GM12878 (cell line): ENCODE data around the gene RET. TPM values are rescaled to one million over a fixed set of nuclear protein-coding genes. Genes with fewer than 3 reads are reported as not detected.

Source experiments
- ATAC-seq: fragments of 200-7000 bp; cut with Tn5 transposase; 3 replicates; pipeline ENCODE4 v1.9.1; 2020; ENCODE audit warnings: mild to moderate bottlenecking, moderate library complexity
- BruUV-seq: library from RNA; stranded (reverse); fragments of 400-500 nt; replicated peaks from 2 replicates; lab custom pipeline; 2021; lab: Mats Ljungman, UMichigan
- CTCF ChIA-PET: fragments of 300-600 bp; sonication (Branson Sonifier 250); formaldehyde crosslinking; extraction: SDS; loops from one replicate; lab custom pipeline; 2021; ENCODE audit warnings: inconsistent platforms; lab: Yijun Ruan, JAX
- POLR2A ChIA-PET: fragments of 350-600 bp; formaldehyde crosslinking; extraction: SDS; loops from one replicate; lab custom pipeline; 2021; ENCODE audit warnings: inconsistent platforms; lab: Charles Lee
- RAD21 ChIA-PET: fragments of 300-600 bp; sonication (Branson Sonifier 250); formaldehyde crosslinking; loops from one replicate; lab custom pipeline; 2023; ENCODE audit warnings: antibody characterized with exemption; ENCODE audit not compliant: unreplicated experiment; lab: Charles Lee
- SMC1A ChIA-PET: fragments of 300-600 bp; sonication (Branson Sonifier 250); formaldehyde crosslinking; loops from one replicate; lab custom pipeline; 2023; ENCODE audit not compliant: unreplicated experiment, uncharacterized antibody; lab: Charles Lee
- DNase-seq: peaks from one replicate; pipeline ENCODE4 v3.0.0-alpha.2; 2011; ENCODE audit warnings: low read depth, low spot score
- FAIRE-seq: peaks from 3 replicates; lab custom pipeline; 2011; peaks lifted over from hg19 to GRCh38; lab: Jason Lieb, UNC
- H2AFZ ChIP-seq: 2 replicates; pipeline ENCODE4 v1.6.0; 2011; ENCODE audit warnings: low read depth, low read length, control low read depth; ENCODE audit not compliant: control insufficient read depth
- H3K27ac ChIP-seq: 2 replicates; pipeline ENCODE4 v1.5.1; 2011; ENCODE audit warnings: control low read depth; ENCODE audit not compliant: control insufficient read depth, insufficient read depth
- H3K27me3 ChIP-seq, 2 experiments: replicated peaks in 1 of 2; 2 replicates each; pipeline versions ENCODE4 v1.6.0 to v1.6.1; 2011; ENCODE audit warnings: low read length in 1 of 2; ENCODE audit not compliant: control insufficient read depth in 2 of 2, insufficient read depth in 2 of 2
- H3K36me3 ChIP-seq, 2 experiments: 2 replicates each; pipeline ENCODE4 v1.5.1; 2011; ENCODE audit warnings: low read length in 1 of 2; ENCODE audit not compliant: control insufficient read depth in 2 of 2, insufficient read depth in 2 of 2
- H3K4me1 ChIP-seq: 2 replicates; pipeline ENCODE4 v1.6.1; 2011; ENCODE audit warnings: mild to moderate bottlenecking, low read length, moderate library complexity, mixed read lengths; ENCODE audit not compliant: control insufficient read depth, insufficient read depth
- H3K4me2 ChIP-seq: 2 replicates; pipeline ENCODE4 v1.6.0; 2011; ENCODE audit warnings: control low read depth; ENCODE audit not compliant: control insufficient read depth, insufficient read depth
- H3K4me3 ChIP-seq: fragments of 200-600 bp; sonication (generic); 2 replicates; pipeline ENCODE4 v1.5.1; 2016
- H3K79me2 ChIP-seq: 2 replicates; pipeline ENCODE4 v1.6.0; 2011; ENCODE audit warnings: low read length; ENCODE audit not compliant: control insufficient read depth, insufficient read depth
- H3K9ac ChIP-seq: 2 replicates; pipeline ENCODE4 v1.8.0; 2011; ENCODE audit warnings: low read length, control low read depth, mixed read lengths; ENCODE audit not compliant: control insufficient read depth, insufficient read depth
- H3K9me3 ChIP-seq: replicated peaks from 3 replicates; pipeline ENCODE4 v1.5.1; 2011; ENCODE audit warnings: mild to moderate bottlenecking, low read length; ENCODE audit not compliant: control insufficient read depth, insufficient read depth
- H4K20me1 ChIP-seq: 2 replicates; pipeline ENCODE4 v1.6.0; 2011; ENCODE audit not compliant: control insufficient read depth, insufficient read depth
- BHLHE40 ChIP-seq, 2 experiments: fragments of 450-650 bp in 1 of 2; IDR thresholded peaks; 2 replicates each; pipeline ENCODE4 v1.6.1; 2011 to 2017; ENCODE audit warnings: low read depth in 2 of 2, borderline replicate concordance in 1 of 2, improper control_type of control experiment in 1 of 2, low read length in 1 of 2, mild to moderate bottlenecking in 1 of 2
- CHD2 ChIP-seq: IDR thresholded peaks from 2 replicates; pipeline ENCODE4 v1.6.1; 2011; ENCODE audit warnings: low read depth, low read length, improper control_type of control experiment, borderline replicate concordance
- EED ChIP-seq: sonication (generic); IDR thresholded peaks from 2 replicates; pipeline ENCODE4 v1.6.1; 2016; ENCODE audit warnings: antibody characterized with exemption, low read depth
- ESRRA ChIP-seq: IDR thresholded peaks from 2 replicates; pipeline ENCODE4 v1.6.1; 2012; ENCODE audit warnings: mild to moderate bottlenecking, low read length, improper control_type of control experiment
- HDAC2 ChIP-seq: fragments of 200-600 bp; sonication (generic); IDR thresholded peaks from 2 replicates; pipeline ENCODE4 v1.6.1; 2017
- LARP7 ChIP-seq: fragments of 450-650 bp; IDR thresholded peaks from 2 replicates; pipeline ENCODE4 v1.6.1; 2017; ENCODE audit warnings: mild to moderate bottlenecking
- MTA2 ChIP-seq: fragments of 450-650 bp; IDR thresholded peaks from 2 replicates; pipeline ENCODE4 v1.6.1; 2016; ENCODE audit warnings: low read depth, mild to moderate bottlenecking, moderate library complexity
- POLR2A ChIP-seq: IDR thresholded peaks from 2 replicates; pipeline ENCODE4 v1.6.1; 2011; ENCODE audit warnings: low read depth, mild to moderate bottlenecking, low read length
- RFX5 ChIP-seq: IDR thresholded peaks from 2 replicates; pipeline ENCODE4 v1.6.1; 2011; ENCODE audit warnings: low read depth, low read length, improper control_type of control experiment
- SMC3 ChIP-seq: IDR thresholded peaks from 2 replicates; pipeline ENCODE4 v1.6.1; 2011; ENCODE audit warnings: low read length, improper control_type of control experiment, borderline replicate concordance
- SUZ12 ChIP-seq: fragments of 200-600 bp; sonication (generic); IDR thresholded peaks from one replicate; pipeline ENCODE4 v1.6.1; 2018; ENCODE audit warnings: antibody characterized with exemption, mild to moderate bottlenecking; ENCODE audit not compliant: unreplicated experiment
- ZBED1 ChIP-seq: IDR thresholded peaks from 2 replicates; pipeline ENCODE4 v1.6.1; 2016; ENCODE audit warnings: borderline replicate concordance
- WGBS: methylation state at CpG from one replicate; pipeline ENCODE4 v1.1.6; 2016; ENCODE audit warnings: low lambda C conversion rate; ENCODE audit not compliant: insufficient replicate concordance, insufficient coverage; ENCODE audit errors: missing lambda C conversion rate; 5-methylcytosine and 5-hydroxymethylcytosine counted together
- in situ Hi-C: fragments of 300-500 bp; cut with MboI; formaldehyde crosslinking; loops from 9 replicates; pipeline ENCODE4 v1.14.3; 2018; ENCODE audit warnings: mixed read lengths
- intact Hi-C: fragments of 100-400 bp; cut with micrococcal nuclease; formaldehyde crosslinking; loops from one replicate; pipeline ENCODE4 v1.14.2; 2022; ENCODE audit not compliant: unreplicated experiment
- polyA plus RNA-seq, 11 experiments: library from polyadenylated mRNA; depleted of rRNA in 4 of 11; unstranded in 6 of 11; stranded (reverse) in 5 of 11; fragments of >200 nt; fragmentation: Nextera tagmentation in 4 of 11; fragmentation: Illumina TruSeq in 1 of 11; extraction: Ambion mirVana in 4 of 11; extraction: Trizol in 1 of 11; gene quantifications; 1 replicate in 1 of 11; 2 replicates in 10 of 11; pipeline versions ENCODE4 v1.2.1 to v1.2.3, GENCODE V29; 2011 to 2016; ENCODE audit warnings: inconsistent platforms in 2 of 11, missing spikeins in 2 of 11, low read depth in 1 of 11
- total RNA-seq, 4 experiments: library from RNA; depleted of rRNA in 3 of 4; stranded (reverse); fragments of >200 nt in 3 of 4; fragmentation: Illumina TruSeq in 1 of 4; extraction: Trizol in 1 of 4; gene quantifications; 2 replicates each; pipeline versions ENCODE4 v1.2.1 to v1.2.3, GENCODE V29; 2013 to 2021
- TF ChIP-seq, protein P1 (sequence below), 3 experiments: IDR thresholded peaks in 2 of 3; conservative IDR thresholded peaks in 1 of 3; 2 replicates each; pipeline ENCODE4 v1.5.1; 2011; ENCODE audit warnings: low read depth in 3 of 3, low read length in 3 of 3, mild to moderate bottlenecking in 3 of 3, control low read depth in 2 of 3, moderate library complexity in 2 of 3, inconsistent platforms in 1 of 3, mixed read lengths in 1 of 3; ENCODE audit not compliant: control insufficient read depth in 2 of 3, insufficient read depth in 1 of 3; ENCODE audit errors: extremely low read depth in 1 of 3
- TF ChIP-seq, protein P2 (sequence below): IDR thresholded peaks from 2 replicates; pipeline ENCODE4 v1.6.1; 2012; ENCODE audit warnings: low read depth, low read length, improper control_type of control experiment

RET gene
- total and polyA plus RNA-seq, 10 of the 15 experiments (the other 5 are each of a cell fraction or from before 2014, with no cell fraction given) = not detected

DNA sequence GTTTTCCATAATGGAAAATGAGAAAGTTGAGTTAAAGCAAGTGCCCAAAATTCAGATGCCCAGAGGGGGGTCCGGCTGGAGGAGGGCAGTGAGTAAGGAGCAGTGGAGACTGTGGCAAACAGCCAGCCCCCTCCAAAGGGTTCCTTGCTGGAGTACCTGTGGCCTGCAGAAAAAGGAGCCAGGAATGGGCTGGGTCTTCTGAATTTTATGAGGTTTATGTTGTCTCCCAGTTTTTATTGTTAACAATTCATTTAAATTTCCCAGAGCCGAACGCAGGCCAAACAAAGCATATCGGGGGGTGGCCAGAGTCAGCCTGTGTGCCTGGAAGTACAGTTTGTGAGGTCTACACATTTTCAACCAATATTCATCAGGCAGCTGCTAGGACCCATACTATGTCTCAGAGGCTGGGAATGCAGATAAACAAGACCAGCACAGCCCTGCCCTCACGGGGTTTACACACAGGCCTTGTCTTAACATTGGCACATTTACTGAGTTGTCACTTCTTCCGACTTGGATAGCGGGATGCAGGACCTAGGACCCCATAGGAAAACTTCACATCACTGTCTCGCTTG lies 48.5 kb downstream of the RET start:
- peaks cover 38% of the 10 kb centered on the region for H3K4me1 ChIP-seq
- no peak overlapping the region for H3K9ac ChIP-seq
- no peak overlapping the region for H3K27ac ChIP-seq
- DNase-seq = no peak
- no peak overlapping the region for H2AFZ ChIP-seq
- intact Hi-C loops = no loop called here
- no peaks in the 10 kb centered on the region for H3K79me2 ChIP-seq
- SMC1A ChIA-PET = no interaction called here
- H3K4me2 ChIP-seq = no peak overlapping the region
- no peak for FAIRE-seq
- H3K36me3 ChIP-seq = no peaks in the 10 kb centered on the region
- TF ChIP-seq SUZ12 (no peak), ESRRA (no peak), BHLHE40 (IDR thresholded peaks at IDR 0.05; ENCODE audit: borderline replicate concordance in 1 of 2, low read depth in 2 of 2, low read length in 1 of 2) (no peak), RFX5 (no peak), LARP7 (no peak), MTA2 (no peak), CHD2 (no peak), HDAC2 (no peak), SMC3 (no peak), ZBED1 (no peak), POLR2A (no peak), EED (no peak)
- TF ChIP-seq, protein P1, sequence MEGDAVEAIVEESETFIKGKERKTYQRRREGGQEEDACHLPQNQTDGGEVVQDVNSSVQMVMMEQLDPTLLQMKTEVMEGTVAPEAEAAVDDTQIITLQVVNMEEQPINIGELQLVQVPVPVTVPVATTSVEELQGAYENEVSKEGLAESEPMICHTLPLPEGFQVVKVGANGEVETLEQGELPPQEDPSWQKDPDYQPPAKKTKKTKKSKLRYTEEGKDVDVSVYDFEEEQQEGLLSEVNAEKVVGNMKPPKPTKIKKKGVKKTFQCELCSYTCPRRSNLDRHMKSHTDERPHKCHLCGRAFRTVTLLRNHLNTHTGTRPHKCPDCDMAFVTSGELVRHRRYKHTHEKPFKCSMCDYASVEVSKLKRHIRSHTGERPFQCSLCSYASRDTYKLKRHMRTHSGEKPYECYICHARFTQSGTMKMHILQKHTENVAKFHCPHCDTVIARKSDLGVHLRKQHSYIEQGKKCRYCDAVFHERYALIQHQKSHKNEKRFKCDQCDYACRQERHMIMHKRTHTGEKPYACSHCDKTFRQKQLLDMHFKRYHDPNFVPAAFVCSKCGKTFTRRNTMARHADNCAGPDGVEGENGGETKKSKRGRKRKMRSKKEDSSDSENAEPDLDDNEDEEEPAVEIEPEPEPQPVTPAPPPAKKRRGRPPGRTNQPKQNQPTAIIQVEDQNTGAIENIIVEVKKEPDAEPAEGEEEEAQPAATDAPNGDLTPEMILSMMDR (IDR thresholded peaks at IDR 0.05 in 2 of 3, conservative IDR thresholded peaks at IDR 0.05 in 1 of 3; ENCODE audit: control insufficient read depth in 2 of 3, extremely low read depth in 1 of 3, insufficient read depth in 1 of 3, low read depth in 3 of 3, low read length in 3 of 3) = no peak
- TF ChIP-seq, protein P2, sequence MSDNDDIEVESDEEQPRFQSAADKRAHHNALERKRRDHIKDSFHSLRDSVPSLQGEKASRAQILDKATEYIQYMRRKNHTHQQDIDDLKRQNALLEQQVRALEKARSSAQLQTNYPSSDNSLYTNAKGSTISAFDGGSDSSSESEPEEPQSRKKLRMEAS = no peak
- TF ChIP-seq, all 136 proteins: peak for 0
- Histone ChIP-seq H3K27me3 (no peaks in the 10 kb centered on the region), H4K20me1 (no peaks in the 10 kb centered on the region), H3K9me3 (no peaks in the 10 kb centered on the region), H3K4me3 (no peak overlapping the region)
- POLR2A ChIA-PET = no interaction called here
- 95% methylated on average over 8 of the region's 8 CpGs for WGBS
- CTCF ChIA-PET = no interaction called here
- in situ Hi-C loops = loop anchor here (25.0 kb wide), 2 partner anchors 287 to 488 kb away; partner anchors contain the start of genes HNRNPF and ZNF33B
- RAD21 ChIA-PET = no interaction called here
- BruUV-seq = no TSS peak
- ATAC-seq = no peak
